Measurements from ENCODE around the gene ALPK1.

Gene ALPK1

DNA sequence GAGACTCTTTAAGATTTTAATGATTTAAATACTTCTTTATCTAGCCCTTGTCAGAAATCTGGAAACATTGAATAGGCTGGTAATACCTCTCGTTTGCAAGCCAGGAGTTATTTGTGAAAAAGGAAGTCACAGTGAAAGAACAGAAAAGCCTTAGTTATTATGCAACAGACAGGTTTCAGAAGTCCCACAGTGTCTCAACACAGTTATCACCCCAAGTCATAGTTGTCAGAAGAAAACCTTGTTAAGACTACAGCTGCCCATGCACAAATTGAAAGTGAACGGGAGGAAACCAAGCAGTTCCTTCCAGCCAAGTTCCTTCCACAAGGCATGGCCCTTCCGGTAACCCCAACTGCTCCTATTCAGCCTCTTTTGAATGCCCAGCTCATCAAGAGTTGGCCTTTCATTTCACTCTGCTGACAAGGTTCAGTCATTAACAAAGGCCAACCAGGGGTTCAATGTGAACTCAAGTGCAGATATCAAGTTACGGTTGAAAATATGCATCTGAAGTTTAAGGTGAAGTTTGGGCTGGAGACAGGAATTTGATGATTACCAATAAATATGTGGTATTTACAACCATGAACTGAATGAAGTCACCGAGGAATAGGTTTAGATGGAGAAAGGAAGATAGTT, 15.6 kb downstream of the ALPK1 start:
- H3K27ac ChIP-seq: no peak overlapping the region
- TF ChIP-seq ZFX (IDR thresholded peaks at IDR 0.05; ENCODE audit: borderline replicate concordance): no peak
- TF ChIP-seq, protein P1, sequence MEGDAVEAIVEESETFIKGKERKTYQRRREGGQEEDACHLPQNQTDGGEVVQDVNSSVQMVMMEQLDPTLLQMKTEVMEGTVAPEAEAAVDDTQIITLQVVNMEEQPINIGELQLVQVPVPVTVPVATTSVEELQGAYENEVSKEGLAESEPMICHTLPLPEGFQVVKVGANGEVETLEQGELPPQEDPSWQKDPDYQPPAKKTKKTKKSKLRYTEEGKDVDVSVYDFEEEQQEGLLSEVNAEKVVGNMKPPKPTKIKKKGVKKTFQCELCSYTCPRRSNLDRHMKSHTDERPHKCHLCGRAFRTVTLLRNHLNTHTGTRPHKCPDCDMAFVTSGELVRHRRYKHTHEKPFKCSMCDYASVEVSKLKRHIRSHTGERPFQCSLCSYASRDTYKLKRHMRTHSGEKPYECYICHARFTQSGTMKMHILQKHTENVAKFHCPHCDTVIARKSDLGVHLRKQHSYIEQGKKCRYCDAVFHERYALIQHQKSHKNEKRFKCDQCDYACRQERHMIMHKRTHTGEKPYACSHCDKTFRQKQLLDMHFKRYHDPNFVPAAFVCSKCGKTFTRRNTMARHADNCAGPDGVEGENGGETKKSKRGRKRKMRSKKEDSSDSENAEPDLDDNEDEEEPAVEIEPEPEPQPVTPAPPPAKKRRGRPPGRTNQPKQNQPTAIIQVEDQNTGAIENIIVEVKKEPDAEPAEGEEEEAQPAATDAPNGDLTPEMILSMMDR (IDR thresholded peaks at IDR 0.05): no peak

DNA sequence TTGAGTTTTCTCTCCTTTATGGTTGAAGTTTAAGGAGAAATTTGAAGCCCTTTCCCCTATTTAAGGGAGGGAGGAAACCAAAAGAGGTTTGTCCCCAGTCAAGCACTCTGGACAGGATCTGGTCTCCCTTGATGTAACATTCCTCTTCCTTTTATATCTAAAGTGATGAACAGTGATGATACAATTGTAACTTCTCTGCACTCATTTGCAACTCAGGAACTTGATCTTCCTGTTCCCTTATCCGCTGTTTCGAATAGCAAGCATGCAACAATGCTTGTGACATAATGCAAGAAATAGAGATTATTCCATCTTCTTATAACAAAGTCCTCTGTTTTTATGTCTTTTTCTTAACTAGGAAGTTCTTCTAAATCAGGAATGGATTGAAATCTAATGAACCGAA, 18.3 kb downstream of the ALPK1 start:
- TF ChIP-seq, protein P1 (IDR thresholded peaks at IDR 0.05): no peak
- no peak for TF ChIP-seq ZFX (IDR thresholded peaks at IDR 0.05; ENCODE audit: borderline replicate concordance)
- no peak overlapping the region for H3K27ac ChIP-seq

DNA sequence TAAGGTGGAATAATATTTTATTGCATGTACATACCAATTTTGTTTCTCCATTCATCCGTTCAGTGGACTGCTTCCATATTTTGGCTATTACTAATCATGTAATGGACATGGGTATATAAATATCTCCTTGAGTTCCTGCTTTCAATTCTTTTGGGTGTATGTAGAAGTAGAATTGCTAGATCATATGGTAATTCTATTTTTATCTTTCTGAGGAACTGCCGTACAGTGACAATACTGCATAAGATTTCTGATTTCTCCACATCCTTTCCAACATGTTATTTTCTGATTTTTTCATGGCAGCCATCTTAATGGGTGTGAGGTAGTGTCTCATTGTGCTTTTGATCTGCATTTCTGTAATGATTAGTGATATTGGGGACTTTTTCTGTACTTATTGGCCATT, 19.2 kb downstream of the ALPK1 start:
- no peak overlapping the region for H3K27ac ChIP-seq
- no peak for TF ChIP-seq ZFX (IDR thresholded peaks at IDR 0.05; ENCODE audit: borderline replicate concordance)
- TF ChIP-seq, protein P1 (IDR thresholded peaks at IDR 0.05): no peak

DNA sequence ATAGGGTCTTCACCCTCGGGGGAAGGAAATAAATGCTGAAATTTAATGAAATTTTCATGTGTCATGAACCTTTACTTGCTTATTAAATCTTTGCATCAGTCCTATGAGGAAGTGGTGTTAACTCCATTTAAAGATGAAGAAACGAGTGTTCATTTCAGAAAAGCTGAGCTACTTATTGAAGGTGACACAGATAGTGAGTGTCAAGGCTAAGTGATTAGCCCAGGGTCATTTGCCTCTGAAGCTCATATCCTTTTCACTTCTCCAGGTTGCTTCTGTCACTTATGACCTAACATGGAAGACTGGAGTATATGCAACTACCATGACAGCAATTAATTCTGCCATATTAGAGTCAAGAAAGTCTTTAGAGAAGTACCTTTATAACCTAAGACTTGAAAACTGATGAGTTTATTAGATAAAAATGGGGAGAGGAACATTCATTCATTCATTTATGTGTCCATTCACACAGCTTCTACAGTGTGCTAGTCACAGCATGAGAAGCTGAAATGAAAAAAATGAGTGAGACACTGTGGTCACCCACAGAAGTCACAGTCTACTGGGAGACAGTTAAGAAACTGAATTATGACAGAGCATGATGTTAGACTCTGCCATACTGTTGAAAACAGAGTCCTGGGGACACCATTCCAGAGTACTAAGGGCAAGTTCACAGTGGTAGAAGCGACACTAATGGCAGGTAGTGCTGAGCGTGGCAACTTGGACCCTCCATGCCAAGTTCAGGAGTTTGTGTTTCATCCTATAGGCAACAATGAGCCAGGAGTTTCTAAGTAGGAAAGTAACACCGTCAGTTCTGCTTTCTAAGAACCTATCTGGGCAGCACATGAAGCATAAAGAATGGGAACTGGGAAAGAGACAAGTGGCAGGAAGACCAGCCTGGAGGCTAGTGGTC, 21.3 kb downstream of the ALPK1 start:
- no peak for TF ChIP-seq ZFX (IDR thresholded peaks at IDR 0.05; ENCODE audit: borderline replicate concordance)
- TF ChIP-seq, protein P1 (IDR thresholded peaks at IDR 0.05): no peak
- no peak overlapping the region for H3K27ac ChIP-seq

DNA sequence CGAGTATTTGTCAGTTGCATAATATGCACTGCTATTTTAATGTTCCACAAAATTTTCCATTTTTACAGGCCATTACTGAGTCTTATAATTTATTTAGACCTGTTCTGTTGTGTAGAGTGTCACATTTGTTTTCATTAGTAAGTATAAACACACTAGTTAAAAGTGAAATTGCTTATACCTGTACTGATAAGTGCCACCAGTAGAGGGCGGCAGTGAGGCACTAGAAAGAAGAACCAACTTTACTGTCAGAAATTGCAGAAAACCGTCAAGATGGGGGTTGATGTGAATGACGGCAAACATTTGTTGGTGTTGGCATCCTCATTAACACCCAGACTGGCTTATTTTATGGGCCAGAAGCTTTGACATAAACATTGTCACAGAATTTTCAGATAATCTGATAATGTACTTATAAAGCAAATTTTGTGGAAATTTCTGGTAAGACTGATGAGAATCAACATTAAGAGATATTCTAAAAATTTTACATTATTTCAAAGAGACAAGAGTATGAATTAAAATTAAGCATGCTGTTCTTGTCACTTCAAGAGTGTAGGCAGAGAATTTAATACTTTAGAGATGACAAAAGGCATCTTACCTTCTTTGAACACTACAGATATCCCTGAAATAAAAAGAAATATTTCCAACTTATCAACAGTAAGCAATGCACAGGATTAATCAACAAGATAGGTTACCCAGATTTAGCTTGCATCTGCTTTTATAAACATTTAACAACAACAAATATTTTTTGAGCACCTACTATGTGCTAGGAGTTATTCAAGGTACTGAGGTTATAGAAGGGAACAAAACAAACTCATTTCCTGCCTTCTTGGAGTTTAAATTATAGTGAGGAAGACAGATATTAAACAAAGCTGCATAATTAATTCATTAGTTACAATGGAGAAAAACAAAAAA, 24.9 kb downstream of the ALPK1 start:
- TF ChIP-seq ZFX (IDR thresholded peaks at IDR 0.05; ENCODE audit: borderline replicate concordance): no peak
- TF ChIP-seq, protein P1 (IDR thresholded peaks at IDR 0.05): peak; percentile 98
- H3K27ac ChIP-seq: no peak overlapping the region

DNA sequence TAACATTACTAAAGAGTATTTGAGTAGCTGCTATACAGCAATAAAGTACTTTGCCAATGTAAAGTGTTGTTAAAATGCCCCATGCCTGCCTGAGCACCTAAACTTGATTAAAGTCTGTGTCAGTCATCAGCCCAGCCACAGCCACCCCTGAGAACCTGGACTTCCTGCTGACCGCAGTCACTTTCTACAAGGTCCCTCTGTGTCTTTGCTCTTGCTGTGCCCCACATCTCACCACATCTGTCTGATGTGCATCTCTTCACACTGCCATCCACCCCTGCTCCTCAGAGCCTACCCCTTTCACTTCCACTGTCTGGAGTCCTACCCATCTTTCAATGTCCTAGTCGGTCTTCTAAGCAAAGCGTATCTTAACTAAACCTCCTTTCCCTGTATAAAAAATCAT, 25.7 kb downstream of the ALPK1 start:
- no peak for TF ChIP-seq ZFX (IDR thresholded peaks at IDR 0.05; ENCODE audit: borderline replicate concordance)
- TF ChIP-seq, protein P1 (IDR thresholded peaks at IDR 0.05): no peak
- H3K27ac ChIP-seq: no peak overlapping the region
